ENCODE data around the gene GPR83.
A peak's percentile ranks its signal among the peaks of the same experiment; 100 is the strongest.

The GPR83 gene

DNA sequence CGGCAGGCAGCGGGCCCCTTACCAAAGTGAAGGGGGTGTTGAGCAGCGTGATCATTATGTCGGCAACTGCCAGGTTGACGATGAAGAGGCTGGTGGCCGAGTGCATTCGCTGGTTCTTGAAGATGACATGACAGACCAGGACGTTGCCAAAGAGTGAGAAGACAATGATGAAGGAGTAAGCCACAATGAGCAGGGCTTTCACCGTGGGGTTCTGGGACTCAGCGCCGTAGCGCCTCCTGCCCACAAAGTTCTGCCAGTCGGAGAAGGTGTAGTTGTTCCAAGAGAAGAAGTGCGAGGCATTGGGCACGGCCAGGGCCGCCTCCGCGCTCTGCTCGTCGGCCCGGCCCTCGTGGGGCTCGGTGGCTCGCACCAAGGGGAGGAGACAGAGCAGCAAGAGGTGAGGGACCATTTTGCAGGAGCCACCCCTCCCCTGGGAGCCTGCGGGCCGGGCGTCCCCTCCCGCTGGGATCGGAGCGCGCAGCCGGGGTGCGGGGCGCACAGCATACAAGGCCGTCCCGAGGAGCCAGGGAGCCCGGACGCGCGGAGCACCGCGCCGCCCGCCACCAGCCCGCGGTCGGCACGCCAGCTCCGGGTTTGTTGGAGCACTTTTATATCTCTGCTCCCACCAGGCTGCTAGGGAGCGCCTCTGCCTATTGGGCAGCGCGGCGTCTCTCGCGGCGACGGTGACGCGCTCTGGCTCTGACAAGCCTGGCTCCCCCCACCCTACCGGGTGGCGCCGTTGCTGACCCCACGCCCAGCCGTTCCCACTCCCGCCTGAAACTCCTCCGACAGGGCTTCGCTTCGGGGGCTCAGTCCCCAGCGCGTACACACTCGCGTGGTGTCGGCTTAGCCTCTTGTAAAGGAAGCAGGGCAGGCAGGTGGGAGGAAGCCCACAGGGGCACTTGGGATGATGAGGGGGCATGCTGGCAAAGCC lies at the start of gene GPR83:
TSS of gene GPR83 (minus strand) at position 581 of the 934 bp plus-strand sequence. CDS start at position 409, 172 bp downstream.
- Mint-ChIP-seq H3K27ac (no peak within 1 kb of the TSS), H3K27me3 (peaks cover 40% of the 10 kb centered on the region), H3K4me3 (no peak within 1 kb of the TSS), H3K9me3 (peaks cover 4% of the 10 kb centered on the region), H3K36me3 (peaks cover 6% of the 10 kb centered on the region), H3K4me1 (peaks cover 10% of the 10 kb centered on the region)
- peak; percentile 29 for ATAC-seq

DNA sequence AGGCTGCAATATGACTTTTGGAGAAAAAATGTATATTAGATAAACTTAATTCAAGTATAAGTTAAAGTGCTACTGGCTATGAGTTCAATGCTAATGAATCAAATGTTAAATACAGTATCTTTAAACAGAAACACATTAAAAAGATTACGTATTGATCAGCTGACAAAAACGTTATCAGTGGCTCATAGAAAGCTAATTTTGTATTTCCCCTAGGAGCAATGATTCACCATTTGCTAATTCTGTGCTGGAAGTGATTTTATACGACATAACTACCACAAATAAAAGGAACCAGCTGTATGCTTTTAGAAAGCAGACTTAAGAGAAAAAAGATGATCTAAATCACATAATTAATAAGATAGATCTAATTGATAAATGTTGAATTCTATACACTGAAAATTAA lies 48.8 kb upstream of the GPR83 start:
- Mint-ChIP-seq H3K9me3 (no peaks in the 10 kb centered on the region), H3K4me1 (no peaks in the 10 kb centered on the region), H3K27ac (no peak overlapping the region), H3K27me3 (no peaks in the 10 kb centered on the region), H3K4me3 (no peak overlapping the region), H3K36me3 (peaks cover 41% of the 10 kb centered on the region)
- ATAC-seq: no peak

DNA sequence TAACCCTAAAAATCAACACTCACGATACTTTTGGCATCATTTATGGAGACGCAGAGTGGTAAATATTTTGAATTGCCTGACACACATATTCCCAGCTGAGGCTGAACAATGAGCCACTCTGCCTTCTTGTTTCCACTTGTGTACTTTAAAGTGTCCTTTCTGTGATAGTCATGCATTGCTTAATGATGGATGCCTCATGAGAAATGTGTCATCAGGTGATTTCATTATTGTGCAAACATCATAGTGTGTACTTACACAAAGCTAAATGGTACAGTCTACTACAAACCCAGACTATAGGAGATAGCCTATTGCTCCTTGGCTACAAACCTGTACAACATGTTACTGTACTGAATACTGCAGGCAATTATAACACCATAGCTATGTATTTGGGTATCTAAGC lies 48.2 kb upstream of the GPR83 start:
- H3K4me1 Mint-ChIP-seq: no peaks in the 10 kb centered on the region
- H3K27me3 Mint-ChIP-seq: no peaks in the 10 kb centered on the region
- H3K9me3 Mint-ChIP-seq: no peaks in the 10 kb centered on the region
- peaks cover 38% of the 10 kb centered on the region for H3K36me3 Mint-ChIP-seq
- no peak overlapping the region for H3K4me3 Mint-ChIP-seq
- ATAC-seq: no peak
- H3K27ac Mint-ChIP-seq: no peak overlapping the region

DNA sequence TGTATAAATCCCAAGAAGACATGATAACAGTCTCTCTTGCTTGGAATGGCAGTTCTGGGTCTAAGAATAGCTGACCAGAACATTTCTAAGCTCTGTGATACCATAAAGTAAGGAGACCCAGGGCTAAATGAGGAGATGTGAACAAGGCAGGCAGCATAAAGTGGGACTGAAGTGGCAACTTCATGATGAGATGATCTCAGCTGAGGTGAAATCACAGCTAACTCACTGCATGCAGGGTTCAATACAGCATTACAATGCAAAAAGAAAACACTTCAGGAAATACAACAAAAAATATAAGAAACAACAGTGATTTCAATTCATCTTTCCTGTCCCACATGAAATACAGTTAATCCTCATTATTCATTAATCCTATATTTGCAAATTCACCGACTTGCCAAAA lies 47.8 kb upstream of the GPR83 start:
- Mint-ChIP-seq H3K27me3 (no peaks in the 10 kb centered on the region), H3K9me3 (no peaks in the 10 kb centered on the region), H3K4me1 (no peaks in the 10 kb centered on the region), H3K4me3 (no peak overlapping the region), H3K27ac (no peak overlapping the region), H3K36me3 (peaks cover 40% of the 10 kb centered on the region)
- ATAC-seq: no peak

DNA sequence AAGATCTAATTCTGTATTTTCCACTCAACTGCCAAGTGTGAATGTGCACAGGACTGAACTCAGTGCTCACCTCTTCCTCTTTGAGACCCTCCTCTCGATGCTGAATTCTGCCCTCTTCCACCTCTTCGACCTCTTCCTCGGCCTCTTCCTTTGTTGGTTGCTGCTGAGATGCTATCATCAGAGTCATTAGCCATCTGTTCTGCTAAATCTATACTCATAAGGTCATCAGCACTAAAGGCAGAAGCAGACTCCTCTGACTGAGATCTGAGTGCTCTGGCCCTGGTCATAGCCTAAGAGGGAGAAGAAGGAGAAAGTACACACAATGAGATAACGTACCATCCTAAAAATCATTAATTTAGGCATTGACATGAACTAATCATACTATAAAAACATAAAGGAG lies 45.9 kb upstream of the GPR83 start:
- peaks cover 45% of the 10 kb centered on the region for H3K36me3 Mint-ChIP-seq
- no peaks in the 10 kb centered on the region for H3K9me3 Mint-ChIP-seq
- H3K27ac Mint-ChIP-seq: no peak overlapping the region
- ATAC-seq: no peak
- no peak overlapping the region for H3K4me3 Mint-ChIP-seq
- no peaks in the 10 kb centered on the region for H3K4me1 Mint-ChIP-seq
- H3K27me3 Mint-ChIP-seq: no peaks in the 10 kb centered on the region

DNA sequence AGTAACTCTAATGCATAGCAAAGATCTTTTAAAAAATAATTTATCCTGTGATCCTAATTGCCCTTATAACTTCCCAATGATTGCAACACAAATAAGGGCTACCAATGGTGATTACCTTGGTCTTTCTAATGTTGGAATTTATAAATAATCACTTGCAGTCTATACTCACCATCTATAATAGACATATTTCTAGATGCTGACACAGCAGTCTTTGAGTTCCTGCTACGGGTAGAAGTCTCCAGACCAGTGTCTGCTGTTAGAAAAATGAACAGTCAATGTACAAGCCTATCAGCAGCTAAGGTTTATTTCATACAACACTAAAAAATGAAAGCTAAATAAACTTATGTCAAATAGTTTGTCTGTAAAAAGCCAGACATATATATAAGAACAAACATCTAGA lies 44.4 kb upstream of the GPR83 start:
- H3K4me1 Mint-ChIP-seq: no peaks in the 10 kb centered on the region
- H3K27me3 Mint-ChIP-seq: no peaks in the 10 kb centered on the region
- H3K4me3 Mint-ChIP-seq: no peak overlapping the region
- ATAC-seq: no peak
- peaks cover 60% of the 10 kb centered on the region for H3K36me3 Mint-ChIP-seq
- no peaks in the 10 kb centered on the region for H3K9me3 Mint-ChIP-seq
- H3K27ac Mint-ChIP-seq: no peak overlapping the region

DNA sequence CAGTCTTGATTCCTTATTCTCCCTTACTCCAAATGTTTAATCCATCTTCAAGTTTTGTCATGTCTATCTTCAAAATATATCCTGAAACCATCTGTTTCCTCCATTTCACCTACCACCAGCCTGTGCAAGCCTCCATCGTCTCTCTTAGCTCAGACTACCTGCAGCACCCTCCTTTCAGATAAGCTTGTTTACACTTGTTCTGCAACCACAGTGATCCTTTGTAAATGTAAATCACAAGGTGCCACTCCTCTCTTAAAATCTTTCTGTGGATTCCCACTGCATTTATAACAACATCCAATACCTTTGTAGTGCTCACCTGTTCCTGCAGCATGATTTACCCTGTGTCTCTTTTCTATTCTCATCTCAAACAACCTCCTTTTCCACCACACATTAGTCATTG lies 31.8 kb upstream of the GPR83 start:
- no peak for ATAC-seq
- Mint-ChIP-seq H3K27ac (no peak overlapping the region), H3K36me3 (peaks cover 84% of the 10 kb centered on the region)

DNA sequence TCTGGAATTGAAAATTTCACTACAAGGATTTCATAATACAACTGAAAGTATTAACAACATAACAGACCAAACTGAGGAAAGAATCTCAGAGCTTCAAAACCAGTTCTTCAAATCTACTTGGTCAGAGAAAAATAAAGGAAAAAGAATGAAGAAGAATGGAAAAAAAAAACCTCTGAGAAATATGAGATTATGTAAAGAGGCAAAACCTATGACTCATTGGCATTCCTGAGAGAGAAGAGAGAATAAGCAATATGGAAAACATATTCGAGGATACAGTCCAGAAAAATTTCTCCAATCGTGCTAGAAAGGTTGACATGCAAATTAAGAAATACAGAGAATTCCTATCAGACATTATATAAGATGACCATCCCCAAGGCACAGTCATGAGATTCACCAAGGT lies 23.4 kb upstream of the GPR83 start:
- Mint-ChIP-seq H3K27me3 (no peaks in the 10 kb centered on the region), H3K4me1 (peaks cover 17% of the 10 kb centered on the region), H3K36me3 (peaks cover 81% of the 10 kb centered on the region), H3K9me3 (no peaks in the 10 kb centered on the region), H3K27ac (no peak overlapping the region), H3K4me3 (no peak overlapping the region)
- ATAC-seq: no peak

More for the DNA sequence above, 31.8 kb upstream of the GPR83 start:
- peaks cover 1% of the 10 kb centered on the region for H3K4me1 Mint-ChIP-seq
- no peaks in the 10 kb centered on the region for H3K9me3 Mint-ChIP-seq
- H3K27me3 Mint-ChIP-seq: no peaks in the 10 kb centered on the region
- H3K4me3 Mint-ChIP-seq: no peak overlapping the region

DNA sequence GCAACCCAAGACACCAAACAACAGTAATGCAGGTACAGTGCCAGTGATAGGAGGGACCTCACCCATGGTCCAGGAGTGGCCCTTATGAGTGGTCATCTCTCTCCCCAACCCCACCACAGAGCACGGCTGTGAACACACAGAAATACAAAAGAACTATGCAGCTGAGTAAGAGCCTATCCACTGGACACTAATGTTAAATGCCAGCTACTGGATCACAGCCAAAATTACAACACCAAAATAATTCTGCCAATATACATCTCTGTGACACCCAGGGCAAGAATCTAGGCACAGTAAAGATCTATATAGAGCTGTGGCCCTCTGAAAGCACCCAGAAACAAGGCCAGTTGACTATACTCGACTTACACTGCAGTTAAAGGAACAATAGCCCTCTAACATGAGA lies 22.8 kb upstream of the GPR83 start:
- H3K9me3 Mint-ChIP-seq: no peaks in the 10 kb centered on the region
- no peak overlapping the region for H3K4me3 Mint-ChIP-seq
- ATAC-seq: no peak
- H3K4me1 Mint-ChIP-seq: peaks cover 17% of the 10 kb centered on the region
- no peaks in the 10 kb centered on the region for H3K27me3 Mint-ChIP-seq
- H3K36me3 Mint-ChIP-seq: peaks cover 79% of the 10 kb centered on the region
- no peak overlapping the region for H3K27ac Mint-ChIP-seq

DNA sequence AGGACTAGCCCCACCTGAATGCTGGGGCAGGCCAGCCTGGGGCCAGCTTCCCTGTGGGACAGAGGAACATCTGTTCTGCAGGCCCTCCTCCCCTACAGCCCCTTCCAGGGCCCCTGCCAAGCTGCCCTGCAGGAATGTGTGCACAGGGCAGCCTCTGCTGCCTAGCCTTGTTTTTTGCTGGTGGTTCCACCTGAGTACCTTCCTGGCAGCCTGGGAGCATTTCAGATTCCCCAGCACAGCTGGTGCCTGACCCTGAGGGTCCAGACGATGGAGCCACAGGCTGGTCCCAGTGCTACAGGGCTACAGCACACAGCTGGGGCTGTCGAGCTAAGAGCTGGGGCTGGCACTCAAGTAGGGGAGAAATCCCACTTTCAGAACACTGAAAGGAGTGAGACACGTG lies 22.3 kb upstream of the GPR83 start:
- no peaks in the 10 kb centered on the region for H3K27me3 Mint-ChIP-seq
- no peak overlapping the region for H3K27ac Mint-ChIP-seq
- H3K36me3 Mint-ChIP-seq: peaks cover 78% of the 10 kb centered on the region
- no peak for ATAC-seq
- no peaks in the 10 kb centered on the region for H3K9me3 Mint-ChIP-seq
- H3K4me3 Mint-ChIP-seq: no peak overlapping the region
- peaks cover 17% of the 10 kb centered on the region for H3K4me1 Mint-ChIP-seq

DNA sequence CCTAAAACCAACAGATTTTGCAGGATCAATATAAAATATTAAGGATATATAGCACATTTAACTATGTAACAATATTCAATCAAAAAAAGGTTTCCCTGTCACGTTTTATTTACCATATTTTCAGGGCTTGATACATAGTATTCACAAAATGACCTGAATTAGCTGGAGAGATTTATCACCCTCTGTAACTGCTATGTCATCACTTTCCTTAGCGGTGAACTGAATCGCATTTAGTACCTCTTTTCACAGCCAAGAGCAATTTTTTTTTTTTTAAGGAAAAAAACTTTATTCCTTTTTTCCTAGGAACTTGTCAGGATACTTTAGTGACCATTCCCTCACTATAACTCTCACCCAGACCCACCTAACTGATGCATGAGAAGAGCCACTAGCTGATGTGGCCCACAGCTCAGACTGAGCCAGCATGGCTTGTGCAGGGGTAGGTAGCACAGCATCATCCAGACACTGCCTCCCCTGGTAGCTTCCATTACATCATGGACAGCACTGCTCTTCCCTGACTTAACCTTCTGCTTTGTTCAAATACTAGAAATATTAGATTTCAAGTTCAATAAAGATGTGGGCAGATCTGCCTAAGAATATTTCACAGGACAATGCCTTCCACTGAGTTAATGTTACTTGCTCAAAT lies 17.0 kb upstream of the GPR83 start:
- H3K36me3 Mint-ChIP-seq: peaks cover 54% of the 10 kb centered on the region
- H3K27ac Mint-ChIP-seq: no peak overlapping the region
- no peaks in the 10 kb centered on the region for H3K9me3 Mint-ChIP-seq
- H3K4me1 Mint-ChIP-seq: no peaks in the 10 kb centered on the region
- no peak for ATAC-seq
- H3K27me3 Mint-ChIP-seq: no peaks in the 10 kb centered on the region
- H3K4me3 Mint-ChIP-seq: no peak overlapping the region

DNA sequence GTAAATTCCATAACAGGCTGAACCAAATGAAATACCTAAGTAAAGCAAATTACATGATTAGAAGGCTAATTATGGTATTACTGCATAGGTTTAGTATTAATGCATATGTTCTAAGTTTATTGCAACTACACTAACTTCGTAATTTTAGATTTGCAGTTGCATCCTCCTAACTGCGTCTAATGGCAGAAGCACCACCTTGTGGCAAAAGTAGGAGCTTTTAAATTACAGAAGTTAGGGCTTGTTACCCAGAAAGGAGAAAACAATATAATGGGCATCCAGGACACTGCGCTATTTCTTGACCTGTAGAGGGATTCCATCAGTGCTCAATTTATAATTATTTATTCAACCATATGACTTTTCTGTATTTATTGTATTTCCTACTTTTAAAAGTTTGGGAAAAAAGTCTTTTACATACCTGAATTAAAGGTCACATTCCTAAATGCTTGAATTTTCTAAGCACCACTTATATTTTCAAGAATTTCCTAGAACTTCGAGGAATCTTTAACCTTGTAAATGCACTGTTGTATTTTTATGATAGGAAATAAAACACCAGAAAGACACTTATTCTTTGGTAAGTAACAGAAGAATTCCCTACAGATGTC lies 16.3 kb upstream of the GPR83 start:
- H3K9me3 Mint-ChIP-seq: no peaks in the 10 kb centered on the region
- ATAC-seq: no peak
- H3K27me3 Mint-ChIP-seq: no peaks in the 10 kb centered on the region
- H3K4me1 Mint-ChIP-seq: no peaks in the 10 kb centered on the region
- no peak overlapping the region for H3K27ac Mint-ChIP-seq
- H3K4me3 Mint-ChIP-seq: no peak overlapping the region
- H3K36me3 Mint-ChIP-seq: peaks cover 52% of the 10 kb centered on the region

DNA sequence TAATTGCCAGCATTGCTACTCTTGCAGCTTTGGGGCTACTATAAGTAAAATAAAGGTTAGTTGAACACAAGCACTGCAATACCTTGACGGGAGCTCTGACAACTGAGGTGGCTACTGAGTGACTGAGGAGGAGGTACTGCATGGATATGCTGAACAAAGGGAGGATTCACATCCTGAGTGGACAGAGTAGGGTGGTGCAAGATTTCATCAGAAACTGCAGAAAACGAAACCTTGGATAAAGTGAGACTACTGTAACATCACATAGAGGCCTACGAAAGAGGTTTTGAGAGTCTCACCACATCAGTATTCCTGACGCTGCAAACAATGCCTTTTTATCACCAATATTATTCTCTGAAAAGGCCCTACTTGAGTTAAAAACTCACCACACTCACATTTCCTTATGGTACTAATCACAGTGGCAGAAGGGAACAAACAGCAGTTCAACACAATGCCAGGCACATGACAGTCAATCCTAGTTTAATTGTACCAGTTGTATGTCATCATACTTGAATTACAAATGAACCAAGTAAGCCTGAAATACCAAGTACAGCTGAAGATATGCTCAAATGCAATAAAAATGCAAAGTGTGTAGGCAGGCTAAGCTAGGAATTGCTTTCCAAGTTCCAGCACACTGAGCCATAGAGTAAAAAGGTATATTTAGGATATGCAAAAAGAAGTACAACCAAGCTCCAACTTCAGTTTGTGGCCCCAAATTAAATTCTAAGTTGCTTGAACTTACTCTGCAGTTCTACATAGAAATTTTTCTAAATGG lies 4.0 kb upstream of the GPR83 start:
- Mint-ChIP-seq H3K9me3 (peaks cover 21% of the 10 kb centered on the region), H3K27me3 (peaks cover 20% of the 10 kb centered on the region), H3K4me1 (peaks cover 9% of the 10 kb centered on the region), H3K4me3 (no peak overlapping the region), H3K27ac (no peak overlapping the region), H3K36me3 (peaks cover 33% of the 10 kb centered on the region)
- no peak for ATAC-seq

DNA sequence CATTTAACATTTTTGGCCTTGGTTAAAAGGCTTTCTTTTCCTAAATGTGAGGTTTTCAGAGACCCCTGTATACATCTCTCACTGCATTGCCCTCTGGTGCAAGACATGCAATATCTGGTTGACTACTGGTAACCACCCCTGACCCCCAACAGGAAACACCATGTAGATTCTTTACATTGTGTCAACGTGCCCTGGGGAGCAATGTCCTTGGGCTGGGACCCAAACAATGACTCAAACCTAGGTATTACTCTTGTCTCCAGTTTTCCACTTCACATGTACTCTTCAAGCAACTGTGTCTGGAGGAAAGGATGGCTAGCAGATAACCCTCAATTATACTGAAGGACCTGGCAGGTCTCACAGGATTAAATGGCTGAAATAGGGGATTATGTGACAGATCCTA lies 1.1 kb upstream of the GPR83 start:
- Mint-ChIP-seq H3K4me3 (no peak overlapping the region), H3K4me1 (peaks cover 10% of the 10 kb centered on the region), H3K36me3 (peaks cover 7% of the 10 kb centered on the region), H3K27ac (no peak overlapping the region), H3K9me3 (peaks cover 6% of the 10 kb centered on the region), H3K27me3 (peaks cover 40% of the 10 kb centered on the region)
- no peak for ATAC-seq

DNA sequence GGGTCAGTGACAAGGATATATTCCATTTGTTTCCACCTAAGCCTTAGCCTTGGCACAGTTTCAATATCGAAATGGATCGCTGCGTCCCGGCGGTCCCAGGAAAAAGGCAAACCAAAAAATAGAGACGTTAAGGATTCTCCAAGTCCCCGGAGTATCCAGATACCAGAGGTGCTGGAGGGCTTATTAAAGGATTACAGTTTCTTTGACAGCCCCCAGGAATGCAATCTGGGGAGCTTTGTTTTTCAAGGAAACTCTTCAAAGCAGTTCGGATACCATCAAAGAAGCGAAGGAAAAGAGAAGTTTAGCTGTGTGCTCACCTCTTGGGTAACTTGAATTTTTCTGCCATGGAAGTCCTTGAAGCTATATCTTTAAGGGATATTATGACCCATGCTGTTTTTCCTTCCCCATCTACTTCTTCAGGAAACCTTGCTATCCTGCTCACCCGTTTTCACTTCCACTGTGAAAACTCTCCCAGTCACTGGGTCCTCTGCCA lies 600 bp upstream of the GPR83 start:
- ATAC-seq: no peak
- Mint-ChIP-seq H3K36me3 (peaks cover 6% of the 10 kb centered on the region), H3K4me1 (peaks cover 10% of the 10 kb centered on the region), H3K4me3 (no peak overlapping the region), H3K9me3 (peaks cover 6% of the 10 kb centered on the region), H3K27me3 (peaks cover 40% of the 10 kb centered on the region), H3K27ac (no peak overlapping the region)
